ENCODE measurements around the gene INPP4A. TPM values are rescaled to one million over a fixed set of nuclear protein-coding genes. Genes with fewer than 3 reads are reported as not detected.

The INPP4A gene
- total and polyA plus RNA-seq, 9 of the 15 experiments (the other 6 are each of a cell fraction or from before 2014, with no cell fraction given) = 1.8 to 15.7 (median 8.3) TPM

DNA sequence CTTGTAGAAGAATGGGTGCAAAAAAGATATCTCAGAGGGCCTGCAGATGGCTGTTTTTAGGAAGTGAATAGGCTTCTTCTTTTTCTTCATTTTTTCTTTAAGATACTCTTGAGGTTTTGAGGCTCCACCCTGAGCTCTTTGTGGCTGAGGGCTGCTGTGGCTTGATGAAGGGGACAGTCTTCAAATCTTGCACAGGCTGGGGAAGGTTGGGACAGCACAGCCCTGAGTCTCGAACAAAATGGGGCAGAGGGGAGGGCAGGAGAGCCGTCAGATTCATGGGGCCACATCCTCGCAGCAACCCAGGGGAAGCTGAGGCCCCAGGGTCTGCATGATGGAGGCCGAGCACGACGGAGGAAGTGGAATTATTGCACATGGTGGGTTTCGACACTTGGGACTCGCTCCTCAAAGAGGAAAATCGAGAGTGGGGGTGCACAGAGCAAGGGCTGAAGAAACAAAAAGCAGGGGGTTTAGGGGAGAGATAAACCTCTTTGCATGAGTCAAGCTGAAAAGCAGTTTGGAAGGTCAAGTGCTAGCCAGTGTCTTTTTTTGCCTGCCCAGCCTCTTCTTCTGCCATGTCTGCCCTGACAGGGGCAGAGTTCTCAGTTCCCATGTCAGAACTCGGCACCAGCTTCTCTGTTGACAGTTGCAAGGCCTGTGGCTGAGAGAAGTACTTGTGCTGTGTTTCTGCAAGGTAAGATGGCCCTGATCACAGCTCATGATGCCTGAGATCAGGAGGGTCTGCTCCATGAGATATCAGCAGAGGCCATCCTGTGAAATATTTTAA, 19.5 kb downstream of the INPP4A start:
- H3K9ac ChIP-seq (ENCODE audit: insufficient read depth in 1 of 2, low read depth in 2 of 2, low read length in 2 of 2) = peak overlapping the region; percentile 15 to 77; a peak in 3 of 4 replicates
- H3K4me3 ChIP-seq = no peak overlapping the region
- H4K20me1 ChIP-seq (replicated peaks; ENCODE audit: control insufficient read depth, insufficient read depth, low read length) = 0 out of 2 replicates have a peak, but pooled peaks cover 5% of the 10 kb centered on the region
- DNase-seq (ENCODE audit: extremely low read depth in 1 of 4, low spot score in 3 of 4) (peak in 1 of 4 experiments; percentile 51), FAIRE-seq (peak; percentile 90), ATAC-seq (peak; percentile 59)
- H3K79me2 ChIP-seq (ENCODE audit: control insufficient read depth, insufficient read depth, low read length) = peaks cover 26% of the 10 kb centered on the region; the same call in 2 of the 3 replicates
- in situ Hi-C loops (cut with MboI) (no loop called here), intact Hi-C loops (cut with micrococcal nuclease) (no loop called here)
- no peaks in the 10 kb centered on the region for H3K9me3 ChIP-seq (replicated peaks; ENCODE audit: control insufficient read depth, insufficient read depth, low read depth, low read length)
- peak overlapping the region; percentile 23 for H3K27ac ChIP-seq (ENCODE audit: extremely low read depth, low read depth, low read length)
- POLR2A ChIA-PET = interaction anchor here (0.6 to 2.1 kb wide), 10 partner anchors 10 to 1140 kb away, joined by 3 to 10 read pairs (median 5); no protein-coding TSS in a partner anchor
- H3K27me3 ChIP-seq (ENCODE audit: control insufficient read depth in 2 of 2, insufficient read depth in 2 of 2, low read length in 2 of 2) = no peaks in the 10 kb centered on the region
- peaks cover 3% of the 10 kb centered on the region for H3K36me3 ChIP-seq (ENCODE audit: control insufficient read depth, insufficient read depth, low read length)
- peaks cover 37% of the 10 kb centered on the region in 2 experiments for H3K4me1 ChIP-seq (replicated peaks in 1 of 2; ENCODE audit: control insufficient read depth in 2 of 2, insufficient read depth in 2 of 2, low read length in 2 of 2)
- CTCF ChIA-PET (ENCODE audit: low intra/inter-chr PET ratio) = no interaction called here
- H3K4me2 ChIP-seq (ENCODE audit: insufficient read depth, low read length) = peak overlapping the region; percentile 26; the same call in 1 of the 2 replicates
- BruUV-seq (replicated peaks) = no TSS peak
- WGBS (ENCODE audit: insufficient coverage, low coverage, missing lambda C conversion rate) = 52% methylated on average over 9 of the region's 10 CpGs
- H3K9me1 ChIP-seq (ENCODE audit: control insufficient read depth, insufficient read depth, low read length) = peaks cover 4% of the 10 kb centered on the region
- H2AFZ ChIP-seq (ENCODE audit: low read depth, low read length) = peak overlapping the region; percentile 48
- TF ChIP-seq ATF7 (IDR thresholded peaks at IDR 0.05) (no peak), ZNF561 (CRISPR knock-in tag; conservative IDR thresholded peaks at IDR 0.05) (no peak), PBX2 (CRISPR knock-in tag; IDR thresholded peaks at IDR 0.05; ENCODE audit: low read depth) (no peak), PBX2 (tag; conservative IDR thresholded peaks at IDR 0.05; ENCODE audit: low read depth) (no peak), ZNF511 (CRISPR knock-in tag; IDR thresholded peaks at IDR 0.05) (0 out of 2 replicates have a peak, but pooled peaks have one; percentile 0), KAT2B (IDR thresholded peaks at IDR 0.05; ENCODE audit: low read depth, low read length) (no peak), CBFA2T2 (conservative IDR thresholded peaks at IDR 0.05) (0 out of 2 replicates have a peak, but pooled peaks have one; percentile 5), SRSF3 (IDR thresholded peaks at IDR 0.05; ENCODE audit: insufficient read depth, low read length) (no peak), SPI1 (IDR thresholded peaks at IDR 0.05; ENCODE audit: borderline replicate concordance, low read depth, low read length) (peak; percentile 37; the same call in 1 of the 2 replicates), DNMT1 (IDR thresholded peaks at IDR 0.05) (no peak), ZNF586 (CRISPR knock-in tag; conservative IDR thresholded peaks at IDR 0.05) (no peak), HLTF (IDR thresholded peaks at IDR 0.05) (no peak), TCF3 (CRISPR knock-in tag; IDR thresholded peaks at IDR 0.05) (peak; percentile 34; the same call in 1 of the 2 replicates), ZNF444 (CRISPR knock-in tag; IDR thresholded peaks at IDR 0.05) (no peak), SMARCC2 (IDR thresholded peaks at IDR 0.05; ENCODE audit: low read depth) (no peak), CXXC5 (CRISPR knock-in tag; IDR thresholded peaks at IDR 0.05) (no peak), CBX1 (IDR thresholded peaks at IDR 0.05; ENCODE audit: low read depth) (no peak), ZNF717 (CRISPR knock-in tag; IDR thresholded peaks at IDR 0.05) (no peak)
- TF ChIP-seq, protein P1, sequence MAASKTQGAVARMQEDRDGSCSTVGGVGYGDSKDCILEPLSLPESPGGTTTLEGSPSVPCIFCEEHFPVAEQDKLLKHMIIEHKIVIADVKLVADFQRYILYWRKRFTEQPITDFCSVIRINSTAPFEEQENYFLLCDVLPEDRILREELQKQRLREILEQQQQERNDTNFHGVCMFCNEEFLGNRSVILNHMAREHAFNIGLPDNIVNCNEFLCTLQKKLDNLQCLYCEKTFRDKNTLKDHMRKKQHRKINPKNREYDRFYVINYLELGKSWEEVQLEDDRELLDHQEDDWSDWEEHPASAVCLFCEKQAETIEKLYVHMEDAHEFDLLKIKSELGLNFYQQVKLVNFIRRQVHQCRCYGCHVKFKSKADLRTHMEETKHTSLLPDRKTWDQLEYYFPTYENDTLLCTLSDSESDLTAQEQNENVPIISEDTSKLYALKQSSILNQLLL (CRISPR knock-in tag; IDR thresholded peaks at IDR 0.05; ENCODE audit: borderline replicate concordance) = no peak
